ENCODE data around the gene KLLN. TPM values are rescaled to one million over a fixed set of nuclear protein-coding genes. Genes with fewer than 3 reads are reported as not detected.
A peak's percentile ranks its signal among the peaks of the same experiment; 100 is the strongest.

KLLN gene
- total and polyA plus RNA-seq, 2 of the 13 experiments (the other 11 are each of a cell fraction or from before 2014, with no cell fraction given) = 0.08 to 0.44 TPM

- TF ChIP-seq HDAC6 (IDR thresholded peaks at IDR 0.05; ENCODE audit: low read depth, low read length) (no peak), ZNF136 (CRISPR knock-in tag; IDR thresholded peaks at IDR 0.05; ENCODE audit: low read depth) (no peak; the same call in 1 of the 2 replicates), ZMYM4 (CRISPR knock-in tag; IDR thresholded peaks at IDR 0.05) (peak; percentile 99), ZNF724P (CRISPR knock-in tag; IDR thresholded peaks at IDR 0.05; ENCODE audit: borderline replicate concordance) (no peak), ISL2 (CRISPR knock-in tag; IDR thresholded peaks at IDR 0.05) (peak; percentile 84), SATB2 (CRISPR knock-in tag; IDR thresholded peaks at IDR 0.05) (peak; percentile 83; the same call in 1 of the 2 replicates), ZNF34 (CRISPR knock-in tag; IDR thresholded peaks at IDR 0.05; ENCODE audit: borderline replicate concordance) (0 out of 2 replicates have a peak, but pooled peaks have one; percentile 68), EZH2 (conservative IDR thresholded peaks at IDR 0.05; ENCODE audit: low read depth, low read length) (no peak), ELF3 (CRISPR knock-in tag; IDR thresholded peaks at IDR 0.05) (peak; percentile 84), XRCC5 (optimal IDR thresholded peaks at IDR 0.05; ENCODE audit: low read length) (peak; percentile 98), IRX3 (CRISPR knock-in tag; IDR thresholded peaks at IDR 0.05; ENCODE audit: borderline replicate concordance, low read depth) (no peak), FOXO1 (CRISPR knock-in tag; IDR thresholded peaks at IDR 0.05) (peak; percentile 74; the same call in 1 of the 2 replicates), SALL2 (CRISPR knock-in tag; IDR thresholded peaks at IDR 0.05) (peak; percentile 85; the same call in 1 of the 2 replicates), ZNF816 (CRISPR knock-in tag; IDR thresholded peaks at IDR 0.05; ENCODE audit: borderline replicate concordance) (no peak; the same call in 1 of the 2 replicates), PHF5A (CRISPR knock-in tag; IDR thresholded peaks at IDR 0.05; ENCODE audit: low read depth, unreplicated experiment) (peak; percentile 73), MNT (IDR thresholded peaks at IDR 0.05) (peak; percentile 46)
- TF ChIP-seq, protein P1, sequence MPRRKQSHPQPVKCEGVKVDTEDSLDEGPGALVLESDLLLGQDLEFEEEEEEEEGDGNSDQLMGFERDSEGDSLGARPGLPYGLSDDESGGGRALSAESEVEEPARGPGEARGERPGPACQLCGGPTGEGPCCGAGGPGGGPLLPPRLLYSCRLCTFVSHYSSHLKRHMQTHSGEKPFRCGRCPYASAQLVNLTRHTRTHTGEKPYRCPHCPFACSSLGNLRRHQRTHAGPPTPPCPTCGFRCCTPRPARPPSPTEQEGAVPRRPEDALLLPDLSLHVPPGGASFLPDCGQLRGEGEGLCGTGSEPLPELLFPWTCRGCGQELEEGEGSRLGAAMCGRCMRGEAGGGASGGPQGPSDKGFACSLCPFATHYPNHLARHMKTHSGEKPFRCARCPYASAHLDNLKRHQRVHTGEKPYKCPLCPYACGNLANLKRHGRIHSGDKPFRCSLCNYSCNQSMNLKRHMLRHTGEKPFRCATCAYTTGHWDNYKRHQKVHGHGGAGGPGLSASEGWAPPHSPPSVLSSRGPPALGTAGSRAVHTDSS (CRISPR knock-in tag; conservative IDR thresholded peaks at IDR 0.05) = no peak
- TF ChIP-seq, protein P2, sequence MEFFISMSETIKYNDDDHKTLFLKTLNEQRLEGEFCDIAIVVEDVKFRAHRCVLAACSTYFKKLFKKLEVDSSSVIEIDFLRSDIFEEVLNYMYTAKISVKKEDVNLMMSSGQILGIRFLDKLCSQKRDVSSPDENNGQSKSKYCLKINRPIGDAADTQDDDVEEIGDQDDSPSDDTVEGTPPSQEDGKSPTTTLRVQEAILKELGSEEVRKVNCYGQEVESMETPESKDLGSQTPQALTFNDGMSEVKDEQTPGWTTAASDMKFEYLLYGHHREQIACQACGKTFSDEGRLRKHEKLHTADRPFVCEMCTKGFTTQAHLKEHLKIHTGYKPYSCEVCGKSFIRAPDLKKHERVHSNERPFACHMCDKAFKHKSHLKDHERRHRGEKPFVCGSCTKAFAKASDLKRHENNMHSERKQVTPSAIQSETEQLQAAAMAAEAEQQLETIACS (CRISPR knock-in tag; IDR thresholded peaks at IDR 0.05) = peak; percentile 92
- TF ChIP-seq, protein P3, sequence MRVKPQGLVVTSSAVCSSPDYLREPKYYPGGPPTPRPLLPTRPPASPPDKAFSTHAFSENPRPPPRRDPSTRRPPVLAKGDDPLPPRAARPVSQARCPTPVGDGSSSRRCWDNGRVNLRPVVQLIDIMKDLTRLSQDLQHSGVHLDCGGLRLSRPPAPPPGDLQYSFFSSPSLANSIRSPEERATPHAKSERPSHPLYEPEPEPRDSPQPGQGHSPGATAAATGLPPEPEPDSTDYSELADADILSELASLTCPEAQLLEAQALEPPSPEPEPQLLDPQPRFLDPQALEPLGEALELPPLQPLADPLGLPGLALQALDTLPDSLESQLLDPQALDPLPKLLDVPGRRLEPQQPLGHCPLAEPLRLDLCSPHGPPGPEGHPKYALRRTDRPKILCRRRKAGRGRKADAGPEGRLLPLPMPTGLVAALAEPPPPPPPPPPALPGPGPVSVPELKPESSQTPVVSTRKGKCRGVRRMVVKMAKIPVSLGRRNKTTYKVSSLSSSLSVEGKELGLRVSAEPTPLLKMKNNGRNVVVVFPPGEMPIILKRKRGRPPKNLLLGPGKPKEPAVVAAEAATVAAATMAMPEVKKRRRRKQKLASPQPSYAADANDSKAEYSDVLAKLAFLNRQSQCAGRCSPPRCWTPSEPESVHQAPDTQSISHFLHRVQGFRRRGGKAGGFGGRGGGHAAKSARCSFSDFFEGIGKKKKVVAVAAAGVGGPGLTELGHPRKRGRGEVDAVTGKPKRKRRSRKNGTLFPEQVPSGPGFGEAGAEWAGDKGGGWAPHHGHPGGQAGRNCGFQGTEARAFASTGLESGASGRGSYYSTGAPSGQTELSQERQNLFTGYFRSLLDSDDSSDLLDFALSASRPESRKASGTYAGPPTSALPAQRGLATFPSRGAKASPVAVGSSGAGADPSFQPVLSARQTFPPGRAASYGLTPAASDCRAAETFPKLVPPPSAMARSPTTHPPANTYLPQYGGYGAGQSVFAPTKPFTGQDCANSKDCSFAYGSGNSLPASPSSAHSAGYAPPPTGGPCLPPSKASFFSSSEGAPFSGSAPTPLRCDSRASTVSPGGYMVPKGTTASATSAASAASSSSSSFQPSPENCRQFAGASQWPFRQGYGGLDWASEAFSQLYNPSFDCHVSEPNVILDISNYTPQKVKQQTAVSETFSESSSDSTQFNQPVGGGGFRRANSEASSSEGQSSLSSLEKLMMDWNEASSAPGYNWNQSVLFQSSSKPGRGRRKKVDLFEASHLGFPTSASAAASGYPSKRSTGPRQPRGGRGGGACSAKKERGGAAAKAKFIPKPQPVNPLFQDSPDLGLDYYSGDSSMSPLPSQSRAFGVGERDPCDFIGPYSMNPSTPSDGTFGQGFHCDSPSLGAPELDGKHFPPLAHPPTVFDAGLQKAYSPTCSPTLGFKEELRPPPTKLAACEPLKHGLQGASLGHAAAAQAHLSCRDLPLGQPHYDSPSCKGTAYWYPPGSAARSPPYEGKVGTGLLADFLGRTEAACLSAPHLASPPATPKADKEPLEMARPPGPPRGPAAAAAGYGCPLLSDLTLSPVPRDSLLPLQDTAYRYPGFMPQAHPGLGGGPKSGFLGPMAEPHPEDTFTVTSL (CRISPR knock-in tag; IDR thresholded peaks at IDR 0.05; ENCODE audit: borderline replicate concordance) = 0 out of 2 replicates have a peak, but pooled peaks have one; percentile 10
Observed at GRCh38 chr10:87861953-87862678, 1.2 kb downstream of the KLLN start (continued).

Measured in HepG2 (cell line).